Fibroblast of skin of scalp (primary cell): ENCODE results near the gene BTN2A1. TPM values are rescaled to one million over a fixed set of nuclear protein-coding genes. Genes with fewer than 3 reads are reported as not detected.
"Not testable (repeated sequence)": the region's sequence is repeated elsewhere in the genome, so short reads cannot be mapped to it uniquely, and the experiment has no call there.

Experiments
- DNase-seq: peaks from one replicate; pipeline ENCODE4 v3.0.0-alpha.2; 2013
- polyA plus RNA-seq, 2 experiments: library from polyadenylated mRNA; unstranded; fragments of 120-200 nt; gene quantifications; one replicate each; pipeline ENCODE4 v1.2.1, GENCODE V29; 2013; ENCODE audit not compliant: insufficient read length in 2 of 2

The BTN2A1 gene
- 27.9 TPM for polyA plus RNA-seq (2013, experiment 1 of 2; ENCODE audit: insufficient read length)
- 27.4 TPM for polyA plus RNA-seq (2013, experiment 2 of 2; ENCODE audit: insufficient read length)

GRCh38 chr6:26457806-26458688 lies at the start of gene BTN2A1:
TSS of gene BTN2A1 (plus strand) at chr6:26457955. CDS start at chr6:26458637, 682 bp downstream.
- peak; percentile 94 for DNase-seq

DNA sequence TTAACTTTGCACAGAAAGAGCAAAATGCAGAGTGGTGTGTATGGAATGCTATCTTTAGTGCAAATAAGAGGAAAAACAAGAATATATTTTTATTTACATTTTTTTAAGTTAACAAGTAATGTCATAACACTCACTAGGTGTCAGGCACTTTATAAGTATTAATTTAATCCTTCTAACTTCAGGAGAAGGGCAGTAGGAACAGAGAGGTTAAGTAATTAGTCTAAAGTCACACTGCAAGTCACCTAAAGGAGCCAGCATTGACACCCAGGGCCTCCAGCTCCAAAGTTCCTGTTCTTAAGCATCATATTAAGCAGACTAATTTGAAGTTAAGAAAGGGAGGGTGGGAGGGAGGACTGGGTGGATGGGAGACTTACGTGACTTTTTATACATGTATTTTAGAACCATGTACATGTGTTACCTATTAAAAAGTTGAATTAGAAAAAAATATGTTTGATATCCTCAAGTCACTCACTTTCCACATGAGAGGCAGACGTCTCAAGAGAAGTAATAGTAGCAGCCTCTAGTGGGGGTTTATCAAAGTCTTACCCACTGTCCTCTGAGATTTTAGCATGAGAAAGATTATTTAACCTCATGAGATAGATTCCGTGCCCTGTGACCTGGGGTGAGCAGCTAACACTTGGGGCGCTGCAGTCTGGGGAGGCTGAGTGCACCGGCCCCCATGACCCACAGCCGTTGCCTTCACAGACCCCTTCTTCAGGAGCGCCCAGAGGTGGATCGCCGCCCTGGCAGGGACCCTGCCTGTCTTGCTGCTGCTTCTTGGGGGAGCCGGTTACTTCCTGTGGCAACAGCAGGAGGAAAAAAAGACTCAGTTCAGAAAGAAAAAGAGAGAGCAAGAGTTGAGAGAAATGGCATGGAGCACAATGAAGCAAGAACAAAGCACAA lies 48.7 kb upstream of the BTN2A1 start:
- DNase-seq, result no peak

- peak; percentile 29 for DNase-seq
Measured at GRCh38 chr6:26411751-26412150, 46.0 kb upstream of the BTN2A1 start.

DNA sequence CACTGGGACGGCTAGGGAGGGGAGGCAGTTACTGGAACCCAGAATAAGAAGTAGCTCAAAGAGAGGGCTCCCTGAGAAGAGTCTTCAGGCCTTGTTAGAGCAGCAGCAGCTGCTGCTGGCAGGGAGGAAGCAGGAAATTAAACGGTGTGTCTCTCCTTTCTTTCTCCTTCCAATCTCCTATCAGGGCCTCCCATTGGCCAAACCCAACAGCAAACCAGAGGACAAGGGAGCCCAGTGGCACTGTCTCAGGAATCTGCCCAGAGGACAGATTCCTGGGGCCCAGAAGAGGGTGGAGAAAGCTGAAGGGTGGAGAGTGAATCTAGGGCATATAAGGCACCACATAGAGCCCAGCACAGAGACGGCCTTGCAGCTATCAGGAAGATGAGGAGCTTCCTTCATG lies 45.5 kb upstream of the BTN2A1 start:
- DNase-seq, result no peak

- DNase-seq, result no peak
Measured at GRCh38 chr6:26412954-26413353, 44.8 kb upstream of the BTN2A1 start.

GRCh38 chr6:26414281-26414680 lies 43.5 kb upstream of the BTN2A1 start:
- no peak for DNase-seq

DNA sequence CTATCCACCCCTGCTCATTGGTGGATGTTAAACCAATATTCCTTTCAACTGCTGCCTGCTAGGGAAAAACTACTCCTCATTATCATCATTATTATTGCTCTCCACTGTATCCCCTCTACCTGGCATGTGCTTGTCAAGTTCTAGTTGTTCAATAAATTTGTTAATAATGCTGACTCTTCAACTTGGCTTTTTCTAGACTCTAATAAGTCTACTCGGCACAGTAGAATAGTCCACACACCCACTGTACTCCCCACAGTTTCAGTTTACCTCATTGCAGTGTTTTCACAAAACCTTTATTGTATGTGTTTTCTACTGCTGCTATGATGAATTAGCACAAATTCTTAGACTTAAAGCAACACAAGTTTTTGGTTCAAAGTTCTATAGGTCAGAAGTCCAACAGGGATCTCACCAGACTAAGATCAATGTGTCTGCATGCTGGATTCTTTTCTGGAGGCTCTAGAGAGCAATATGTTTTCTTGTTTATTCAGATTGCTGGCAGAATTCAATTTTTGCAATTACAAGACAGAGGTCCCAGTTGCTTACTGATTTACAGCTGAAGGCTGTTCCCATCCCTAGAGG lies 42.6 kb upstream of the BTN2A1 start:
- DNase-seq, result no peak

DNA sequence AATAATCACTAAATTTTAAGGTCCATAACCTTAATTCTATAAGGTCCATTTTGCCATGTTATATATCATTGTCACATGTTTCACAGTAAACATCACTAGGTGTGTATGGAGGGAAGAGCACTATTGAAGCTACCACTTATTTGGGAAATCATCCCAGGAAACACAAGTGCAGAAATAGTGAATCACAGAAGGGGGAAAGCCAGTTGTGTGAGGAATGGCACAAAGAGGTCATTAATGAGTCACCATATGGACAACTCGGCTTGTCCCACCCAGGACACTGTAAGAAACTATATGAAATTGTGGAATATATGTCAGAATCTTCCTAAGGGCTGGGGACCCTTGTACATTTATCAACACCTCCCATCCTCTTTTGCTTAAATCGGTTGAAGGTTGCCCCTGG lies 42.0 kb upstream of the BTN2A1 start:
- no peak for DNase-seq

- no peak for DNase-seq
Measured at GRCh38 chr6:26416288-26416687, 41.5 kb upstream of the BTN2A1 start.

GRCh38 chr6:26418077-26418476 lies 39.7 kb upstream of the BTN2A1 start:
- DNase-seq, result not testable (repeated sequence)

- not testable (repeated sequence) for DNase-seq
Measured at GRCh38 chr6:26418795-26419194, 39.0 kb upstream of the BTN2A1 start.

DNA sequence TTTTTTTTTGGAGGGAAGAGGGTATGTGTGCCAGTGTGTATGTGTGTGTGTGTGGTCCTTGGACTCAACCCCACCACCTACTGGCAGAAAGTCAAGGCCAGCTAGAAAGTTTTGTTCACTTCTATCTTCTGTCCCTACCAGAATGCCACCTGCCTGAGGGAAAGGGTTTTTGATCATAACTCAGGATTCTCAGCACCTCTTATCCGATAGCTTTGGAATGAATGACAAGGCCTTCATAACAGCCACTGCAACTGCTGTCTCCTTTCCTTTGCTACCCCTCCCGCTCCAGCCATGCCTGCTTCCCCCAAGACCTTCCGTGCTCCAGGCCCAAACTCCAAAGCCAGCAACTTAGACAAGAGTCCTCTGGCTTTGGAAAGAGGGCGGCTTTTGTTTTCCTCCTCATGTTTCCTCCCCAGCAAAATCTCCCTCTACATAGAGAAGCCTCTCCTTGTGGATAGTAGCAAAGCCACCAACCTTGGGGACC lies 37.0 kb upstream of the BTN2A1 start:
- DNase-seq, result peak; percentile 62

DNA sequence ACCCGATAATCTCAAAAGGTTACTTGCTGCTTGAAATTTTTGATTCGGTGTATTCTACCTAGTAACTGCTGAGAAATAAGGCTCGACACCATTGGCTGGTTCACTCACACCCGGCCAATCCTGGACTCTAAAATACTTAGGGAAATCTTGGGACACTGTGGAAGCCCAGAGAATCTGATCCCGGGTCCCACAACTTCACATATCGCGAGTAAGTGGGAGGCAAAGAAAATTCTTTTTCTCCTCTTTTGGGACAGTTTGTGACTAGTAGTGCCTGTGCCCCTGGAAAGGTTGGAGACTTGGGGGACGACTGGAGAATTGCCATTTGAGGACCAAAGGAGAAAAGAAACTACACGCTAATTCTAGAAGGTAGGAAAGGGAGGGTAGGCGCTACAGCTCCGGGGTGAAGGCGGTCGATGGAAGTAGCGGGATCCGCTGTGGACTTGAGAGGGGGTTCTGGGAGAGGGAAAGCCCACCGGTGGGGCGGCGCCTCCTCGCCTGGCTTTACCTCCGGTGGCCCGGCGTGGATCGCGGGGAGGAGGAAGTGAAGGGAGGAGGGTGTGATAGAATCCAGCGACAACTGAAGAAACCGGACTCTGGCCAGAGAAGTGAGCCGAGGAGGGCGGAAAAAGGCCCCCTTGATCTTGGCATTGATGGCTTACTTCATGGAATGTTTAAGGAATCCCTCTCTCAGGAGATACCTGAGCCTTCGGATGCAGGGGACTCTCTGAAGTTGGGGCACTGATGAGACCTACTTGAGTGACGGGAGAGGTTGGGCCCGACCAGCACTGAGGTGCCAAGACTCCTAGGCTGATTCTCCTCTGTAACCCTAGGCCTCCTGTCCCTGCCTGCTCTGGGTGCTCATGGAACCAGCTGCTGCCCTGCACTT lies 36.3 kb upstream of the BTN2A1 start:
- peak; percentile 93 for DNase-seq

DNA sequence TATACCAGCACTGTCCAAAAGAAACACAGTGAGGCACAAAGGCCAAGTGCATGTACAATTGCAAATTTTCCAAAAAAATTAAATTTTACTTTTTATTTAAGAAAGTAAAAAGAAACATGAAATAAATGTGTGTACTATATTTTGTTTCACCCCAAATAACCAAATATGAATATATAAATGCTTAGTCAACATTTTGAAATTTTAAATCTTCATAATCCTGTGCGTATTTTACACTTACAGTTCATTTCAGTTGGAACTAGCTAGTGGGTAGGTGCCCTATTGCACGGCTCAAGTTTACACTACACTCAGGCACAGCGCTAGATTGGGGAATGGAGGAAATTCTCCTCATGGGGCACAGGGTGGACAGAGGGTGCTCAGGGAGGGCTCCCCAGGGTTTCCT lies 35.4 kb upstream of the BTN2A1 start:
- no peak for DNase-seq

- no peak for DNase-seq
Measured at GRCh38 chr6:26426691-26427450, 30.9 kb upstream of the BTN2A1 start.

DNA sequence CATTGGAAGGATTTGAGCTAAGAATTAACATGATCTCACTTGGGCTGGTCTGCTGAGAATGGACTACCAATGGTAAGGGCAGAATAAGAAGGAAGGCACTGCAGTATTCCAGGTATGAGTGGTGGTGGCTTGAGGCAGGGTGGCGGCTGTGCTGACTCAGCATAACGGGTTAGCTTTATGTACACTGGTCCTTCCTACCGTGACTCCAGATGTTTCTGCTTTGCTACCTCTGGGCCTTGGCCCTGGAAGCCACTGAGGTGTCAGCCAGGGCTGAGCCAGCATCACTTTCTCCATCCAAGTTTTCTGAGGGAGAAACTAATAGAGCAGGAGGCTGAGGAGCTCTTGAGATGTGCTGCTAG lies 30.3 kb upstream of the BTN2A1 start:
- no peak for DNase-seq

DNA sequence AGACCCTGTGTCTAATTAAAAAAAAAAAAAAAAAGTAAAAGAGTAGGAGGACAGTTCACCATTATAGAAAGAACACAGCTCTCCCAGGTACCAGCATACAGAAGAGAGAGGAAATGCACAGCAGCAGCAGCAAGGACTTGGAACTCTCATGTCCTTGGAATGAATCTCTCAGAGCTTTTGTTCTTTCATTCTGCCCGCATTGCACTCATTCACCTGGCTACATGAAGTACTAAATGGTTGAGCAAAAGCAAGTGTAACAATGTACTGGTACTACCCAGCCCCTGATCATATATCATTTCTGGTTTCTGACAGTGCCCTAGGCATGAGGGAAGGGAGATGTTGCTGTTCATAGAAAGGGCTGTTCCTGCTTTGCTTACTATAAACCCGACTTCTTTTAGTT lies 29.5 kb upstream of the BTN2A1 start:
- DNase-seq, result no peak

DNA sequence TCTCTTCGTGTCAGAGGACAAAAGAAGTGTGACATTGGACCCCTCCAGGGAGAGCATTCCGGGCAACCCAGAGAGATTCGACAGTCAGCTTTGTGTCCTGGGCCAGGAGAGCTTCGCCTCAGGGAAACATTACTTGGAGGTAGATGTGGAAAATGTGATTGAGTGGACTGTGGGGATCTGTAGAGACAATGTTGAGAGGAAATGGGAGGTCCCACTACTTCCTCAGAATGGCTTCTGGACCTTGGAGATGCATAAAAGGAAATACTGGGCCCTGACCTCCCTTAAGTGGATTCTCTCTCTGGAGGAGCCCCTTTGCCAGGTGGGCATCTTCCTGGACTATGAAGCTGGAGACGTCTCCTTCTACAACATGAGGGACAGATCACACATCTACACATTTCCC lies 27.0 kb upstream of the BTN2A1 start:
- DNase-seq, result no peak

GRCh38 chr6:26431258-26432172 lies 26.2 kb upstream of the BTN2A1 start:
- no peak for DNase-seq
